K562 (cell line): ENCODE data around the gene SEC61A2. TPM values are rescaled to one million over a fixed set of nuclear protein-coding genes. Genes with fewer than 3 reads are reported as not detected.

ENCODE experiments used
- CEBPB ChIP-seq: fragments of 450-650 bp; IDR thresholded peaks from 2 replicates; pipeline ENCODE4 v1.6.1; 2016; ENCODE audit warnings: missing genetic modification characterization, missing compliant biosample characterization
- DPF2 ChIP-seq: fragments of 450-650 bp; IDR thresholded peaks from 2 replicates; pipeline ENCODE4 v1.6.1; 2016
- KAT7 ChIP-seq: sonication (generic); formaldehyde crosslinking; IDR thresholded peaks from 2 replicates; pipeline ENCODE4 v1.8.0; 2022; ENCODE audit warnings: missing genetic modification reagents, mild to moderate bottlenecking, borderline replicate concordance
- KLF10 ChIP-seq: fragments of 250-450 bp; sonication (Bioruptor Pico); IDR thresholded peaks from 2 replicates; pipeline ENCODE4 v1.6.1; 2021; ENCODE audit warnings: matching md5 sums
- NFYB ChIP-seq: IDR thresholded peaks from 2 replicates; pipeline ENCODE4 v1.6.1; 2011; ENCODE audit warnings: mild to moderate bottlenecking, moderate library complexity; ENCODE audit not compliant: insufficient read length; ENCODE audit errors: extremely low read depth
- polyA plus RNA-seq, 8 experiments: library from polyadenylated mRNA; depleted of rRNA in 4 of 8; stranded (reverse) in 5 of 8; unstranded in 3 of 8; fragments of >200 nt; fragmentation: Nextera tagmentation in 2 of 8; fragmentation: Illumina TruSeq in 1 of 8; extraction: Ambion mirVana in 2 of 8; extraction: Trizol in 1 of 8; gene quantifications; 2 replicates each; pipeline versions ENCODE4 v1.2.1 to v1.2.3, GENCODE V29; 2011 to 2014; ENCODE audit warnings: inconsistent platforms in 1 of 8, missing spikeins in 1 of 8
- total RNA-seq, 7 experiments: library from RNA; depleted of rRNA in 6 of 7; stranded (reverse); fragments of >200 nt in 6 of 7; fragmentation: Illumina TruSeq in 2 of 7; extraction: Trizol in 2 of 7; gene quantifications; 2 replicates each; pipeline versions ENCODE4 v1.2.1 to v1.2.3, GENCODE V29; 2011 to 2021; ENCODE audit warnings: low replicate concordance in 1 of 7
- TF ChIP-seq, protein P1 (sequence below), 2 experiments: fragments of 450-650 bp; IDR thresholded peaks; 2 replicates each; pipeline ENCODE4 v1.6.1; 2016; ENCODE audit warnings: mild to moderate bottlenecking in 2 of 2, borderline replicate concordance in 1 of 2, low read depth in 1 of 2, moderate library complexity in 1 of 2

SEC61A2 gene
- total and polyA plus RNA-seq, 9 of the 15 experiments (the other 6 are each of a cell fraction or from before 2014, with no cell fraction given) = 1.2 to 9.7 (median 3.9) TPM

DNA sequence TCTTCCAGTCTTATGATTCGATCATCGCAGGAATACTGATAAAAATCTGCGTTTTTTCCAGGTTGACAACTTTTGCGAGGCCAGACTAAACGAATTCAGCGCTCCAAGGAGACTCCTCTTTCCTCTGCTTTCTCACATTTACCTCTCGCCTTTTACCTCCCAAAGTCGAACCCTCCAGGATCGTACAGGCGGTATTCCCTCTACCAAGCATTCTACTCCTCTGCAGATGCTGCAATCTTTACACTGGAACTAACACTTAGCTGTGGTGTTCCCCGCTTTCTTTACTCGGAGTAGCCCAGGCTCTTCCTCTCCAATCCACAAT, 65.8 kb downstream of the SEC61A2 start (continued):
- TF ChIP-seq KAT7 (CRISPR knock-in tag) (0 out of 2 replicates have a peak, but pooled peaks have one; percentile 32), CEBPB (tag) (peak; percentile 44; the same call in 1 of the 2 replicates), KLF10 (no peak), NFYB (no peak), DPF2 (no peak)
- TF ChIP-seq, protein P1, sequence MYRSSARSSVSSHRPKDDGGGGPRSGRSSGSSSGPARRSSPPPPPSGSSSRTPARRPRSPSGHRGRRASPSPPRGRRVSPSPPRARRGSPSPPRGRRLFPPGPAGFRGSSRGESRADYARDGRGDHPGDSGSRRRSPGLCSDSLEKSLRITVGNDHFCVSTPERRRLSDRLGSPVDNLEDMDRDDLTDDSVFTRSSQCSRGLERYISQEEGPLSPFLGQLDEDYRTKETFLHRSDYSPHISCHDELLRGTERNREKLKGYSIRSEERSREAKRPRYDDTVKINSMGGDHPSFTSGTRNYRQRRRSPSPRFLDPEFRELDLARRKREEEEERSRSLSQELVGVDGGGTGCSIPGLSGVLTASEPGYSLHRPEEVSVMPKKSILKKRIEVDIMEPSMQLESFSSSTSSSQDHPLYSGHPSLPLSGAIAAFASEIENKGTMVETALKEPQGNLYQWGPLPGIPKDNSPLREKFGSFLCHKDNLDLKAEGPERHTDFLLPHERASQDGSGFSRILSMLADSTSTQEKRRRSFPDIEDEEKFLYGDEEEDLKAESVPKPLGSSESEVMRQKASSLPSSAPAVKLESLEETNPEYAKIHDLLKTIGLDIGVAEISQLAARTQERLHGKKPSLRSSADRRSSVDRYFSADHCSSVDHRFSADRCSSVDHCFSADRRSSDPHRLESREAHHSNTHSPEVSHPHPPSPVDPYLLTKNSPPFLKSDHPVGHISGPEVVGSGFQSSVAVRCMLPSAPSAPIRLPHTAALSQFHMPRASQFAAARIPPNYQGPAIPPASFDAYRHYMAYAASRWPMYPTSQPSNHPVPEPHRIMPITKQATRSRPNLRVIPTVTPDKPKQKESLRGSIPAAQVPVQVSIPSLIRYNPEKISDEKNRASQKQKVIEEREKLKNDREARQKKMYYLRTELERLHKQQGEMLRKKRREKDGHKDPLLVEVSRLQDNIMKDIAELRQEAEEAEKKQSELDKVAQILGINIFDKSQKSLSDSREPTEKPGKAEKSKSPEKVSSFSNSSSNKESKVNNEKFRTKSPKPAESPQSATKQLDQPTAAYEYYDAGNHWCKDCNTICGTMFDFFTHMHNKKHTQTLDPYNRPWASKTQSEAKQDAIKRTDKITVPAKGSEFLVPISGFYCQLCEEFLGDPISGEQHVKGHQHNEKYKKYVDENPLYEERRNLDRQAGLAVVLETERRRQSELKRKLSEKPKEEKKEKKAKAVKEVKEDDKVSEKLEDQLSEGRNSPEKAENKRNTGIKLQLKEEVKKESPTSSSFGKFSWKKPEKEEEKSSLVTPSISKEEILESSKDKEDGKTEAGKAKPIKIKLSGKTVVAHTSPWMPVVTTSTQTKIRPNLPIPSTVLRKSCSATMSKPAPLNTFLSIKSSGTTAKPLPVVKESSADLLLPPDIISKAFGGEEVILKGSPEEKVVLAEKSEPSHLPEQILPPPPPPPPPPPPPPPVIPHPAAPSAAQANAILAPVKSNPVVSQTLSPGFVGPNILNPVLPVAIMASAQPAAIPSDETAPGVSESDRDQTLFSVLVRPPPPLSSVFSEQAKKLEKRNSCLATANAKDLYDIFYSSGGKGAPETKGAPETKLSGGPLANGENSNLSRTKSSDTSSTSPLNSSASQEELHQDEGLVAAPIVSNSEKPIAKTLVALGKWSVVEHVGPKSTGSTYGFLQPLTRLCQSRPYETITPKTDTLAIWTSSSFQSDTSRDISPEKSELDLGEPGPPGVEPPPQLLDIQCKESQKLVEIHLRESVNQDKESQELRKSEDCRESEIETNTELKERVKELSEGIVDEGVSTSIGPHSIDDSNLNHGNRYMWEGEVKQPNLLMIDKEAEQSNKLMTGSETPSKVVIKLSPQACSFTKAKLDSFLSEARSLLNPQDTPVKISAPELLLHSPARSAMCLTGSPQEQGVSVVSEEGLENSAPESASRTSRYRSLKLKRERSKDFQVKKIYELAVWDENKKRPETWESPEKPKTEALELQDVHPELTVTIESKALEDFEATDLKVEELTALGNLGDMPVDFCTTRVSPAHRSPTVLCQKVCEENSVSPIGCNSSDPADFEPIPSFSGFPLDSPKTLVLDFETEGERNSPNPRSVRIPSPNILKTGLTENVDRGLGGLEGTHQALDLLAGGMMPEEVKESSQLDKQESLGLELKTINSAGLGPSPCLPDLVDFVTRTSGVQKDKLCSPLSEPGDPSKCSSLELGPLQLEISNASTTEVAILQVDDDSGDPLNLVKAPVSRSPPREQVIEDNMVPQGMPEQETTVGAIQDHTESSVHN (IDR thresholded peaks at IDR 0.05; ENCODE audit: borderline replicate concordance in 1 of 2, low read depth in 1 of 2) = no peak
- TF ChIP-seq, all 486 proteins: peak for 8
